Peyer's patch (tissue), 4 donors: ENCODE measurements around the gene TSPAN9. TPM values are rescaled to one million over a fixed set of nuclear protein-coding genes. Genes with fewer than 3 reads are reported as not detected.

Experiments used
- DNase-seq, 3 donors: peaks; one replicate each; pipeline ENCODE4 v3.0.0-alpha.2; 2017 to 2019
- H3K27ac ChIP-seq, 4 donors: fragments of 200-600 bp; sonication (generic); one replicate each; pipeline ENCODE4 v1.5.1; 2016 to 2019
- H3K27me3 ChIP-seq, 2 donors: fragments of 200-600 bp; sonication (generic); one replicate each; pipeline ENCODE4 v1.5.1; 2019
- H3K36me3 ChIP-seq, 3 donors: fragments of 200-600 bp; sonication (generic); one replicate each; pipeline ENCODE4 v1.5.1; 2016 to 2019
- H3K4me1 ChIP-seq, 4 donors: fragments of 200-600 bp; sonication (generic); one replicate each; pipeline ENCODE4 v1.5.1; 2016 to 2019
- H3K4me3 ChIP-seq, 4 donors: fragments of 200-600 bp; sonication (generic); 1 replicate in 3 of 4; 2 replicates in 1 of 4; pipeline ENCODE4 v1.5.1; 2016 to 2019; ENCODE audit warnings: mild to moderate bottlenecking in 1 of 4
- H3K9me3 ChIP-seq, 4 donors: fragments of 200-600 bp; sonication (generic); one replicate each; pipeline ENCODE4 v1.5.1; 2016 to 2019; ENCODE audit warnings: mild to moderate bottlenecking in 1 of 4
- POLR2A ChIP-seq, 2 donors: fragments of 450-650 bp; IDR thresholded peaks; one replicate each; pipeline ENCODE4 v1.5.1; 2017; ENCODE audit warnings: antibody characterized with exemption in 2 of 2, mild to moderate bottlenecking in 2 of 2, moderate library complexity in 2 of 2
- total RNA-seq, 4 donors: library from RNA; depleted of rRNA; stranded (reverse); fragments of >200 nt; gene quantifications; one replicate each; pipeline ENCODE4 v1.1.0, GENCODE V29; 2016
- TF ChIP-seq, protein P1 (sequence below), 6 experiments: fragments of 450-650 bp in 4 of 6; fragments of 200-600 bp in 2 of 6; sonication (generic) in 1 of 6; IDR thresholded peaks; one replicate each; pipeline ENCODE4 v1.5.1; 2017 to 2019; ENCODE audit warnings: antibody characterized with exemption in 6 of 6, mild to moderate bottlenecking in 3 of 6, moderate library complexity in 1 of 6

Gene TSPAN9
- total RNA-seq, 4 donors from 2014 or later = 7.5 to 23.9 (median 11.8) TPM

DNA sequence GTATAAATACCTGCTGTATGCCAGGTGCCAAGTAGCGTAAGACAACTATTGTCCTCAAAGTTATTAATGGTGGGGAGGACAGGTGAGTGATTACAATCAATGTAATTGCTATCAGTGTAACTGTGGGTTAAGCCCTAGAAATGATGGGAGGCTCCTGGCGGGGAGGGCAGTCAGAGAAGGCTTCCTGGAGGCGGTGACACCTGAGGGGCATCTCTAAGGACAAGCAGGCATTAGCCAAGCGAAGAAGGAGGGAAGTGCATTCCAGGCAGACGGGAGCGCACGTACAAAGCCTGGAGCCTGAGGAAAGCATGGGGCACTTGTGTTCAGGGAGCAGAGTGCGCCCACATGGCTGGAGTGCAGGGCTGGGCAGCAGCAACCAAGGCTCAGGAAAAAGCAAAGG lies 230.9 kb downstream of the TSPAN9 start:
- no peaks in the 10 kb centered on the region for H3K9me3 ChIP-seq
- H3K4me3 ChIP-seq = no peak overlapping the region
- DNase-seq = no peak
- H3K27ac ChIP-seq = no peak overlapping the region
- H3K4me1 ChIP-seq = no peaks in the 10 kb centered on the region
- no peaks in the 10 kb centered on the region for H3K27me3 ChIP-seq
- no peaks in the 10 kb centered on the region for H3K36me3 ChIP-seq
- no peak for TF ChIP-seq POLR2A (IDR thresholded peaks at IDR 0.05)
- TF ChIP-seq, protein P1, sequence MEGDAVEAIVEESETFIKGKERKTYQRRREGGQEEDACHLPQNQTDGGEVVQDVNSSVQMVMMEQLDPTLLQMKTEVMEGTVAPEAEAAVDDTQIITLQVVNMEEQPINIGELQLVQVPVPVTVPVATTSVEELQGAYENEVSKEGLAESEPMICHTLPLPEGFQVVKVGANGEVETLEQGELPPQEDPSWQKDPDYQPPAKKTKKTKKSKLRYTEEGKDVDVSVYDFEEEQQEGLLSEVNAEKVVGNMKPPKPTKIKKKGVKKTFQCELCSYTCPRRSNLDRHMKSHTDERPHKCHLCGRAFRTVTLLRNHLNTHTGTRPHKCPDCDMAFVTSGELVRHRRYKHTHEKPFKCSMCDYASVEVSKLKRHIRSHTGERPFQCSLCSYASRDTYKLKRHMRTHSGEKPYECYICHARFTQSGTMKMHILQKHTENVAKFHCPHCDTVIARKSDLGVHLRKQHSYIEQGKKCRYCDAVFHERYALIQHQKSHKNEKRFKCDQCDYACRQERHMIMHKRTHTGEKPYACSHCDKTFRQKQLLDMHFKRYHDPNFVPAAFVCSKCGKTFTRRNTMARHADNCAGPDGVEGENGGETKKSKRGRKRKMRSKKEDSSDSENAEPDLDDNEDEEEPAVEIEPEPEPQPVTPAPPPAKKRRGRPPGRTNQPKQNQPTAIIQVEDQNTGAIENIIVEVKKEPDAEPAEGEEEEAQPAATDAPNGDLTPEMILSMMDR (IDR thresholded peaks at IDR 0.05) = no peak

DNA sequence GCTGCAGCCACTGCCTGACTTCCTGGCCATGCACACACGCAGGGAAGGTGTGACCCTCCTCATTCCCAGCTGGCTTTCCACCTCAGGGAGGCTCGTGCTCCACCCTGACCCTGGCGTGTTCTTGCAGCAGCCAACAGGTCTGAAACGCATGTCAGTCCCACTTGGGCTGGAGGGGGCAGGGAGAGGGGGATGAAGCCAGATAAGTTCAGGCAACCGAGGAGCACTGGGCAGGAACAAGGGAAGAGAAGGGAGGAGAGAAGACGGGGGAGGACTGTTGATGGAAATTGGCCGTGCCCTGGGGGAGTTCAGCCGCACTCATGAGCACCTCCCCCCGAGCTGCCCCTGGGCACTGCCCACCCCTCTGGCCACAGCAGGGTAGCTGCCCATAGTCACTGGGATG lies 231.4 kb downstream of the TSPAN9 start:
- no peak for TF ChIP-seq POLR2A (IDR thresholded peaks at IDR 0.05)
- TF ChIP-seq, protein P1 (IDR thresholded peaks at IDR 0.05) = no peak
- H3K27me3 ChIP-seq = no peaks in the 10 kb centered on the region
- no peaks in the 10 kb centered on the region for H3K36me3 ChIP-seq
- H3K9me3 ChIP-seq = no peaks in the 10 kb centered on the region
- H3K4me3 ChIP-seq = no peak overlapping the region
- no peak overlapping the region for H3K27ac ChIP-seq
- H3K4me1 ChIP-seq = no peaks in the 10 kb centered on the region
- DNase-seq = no peak

DNA sequence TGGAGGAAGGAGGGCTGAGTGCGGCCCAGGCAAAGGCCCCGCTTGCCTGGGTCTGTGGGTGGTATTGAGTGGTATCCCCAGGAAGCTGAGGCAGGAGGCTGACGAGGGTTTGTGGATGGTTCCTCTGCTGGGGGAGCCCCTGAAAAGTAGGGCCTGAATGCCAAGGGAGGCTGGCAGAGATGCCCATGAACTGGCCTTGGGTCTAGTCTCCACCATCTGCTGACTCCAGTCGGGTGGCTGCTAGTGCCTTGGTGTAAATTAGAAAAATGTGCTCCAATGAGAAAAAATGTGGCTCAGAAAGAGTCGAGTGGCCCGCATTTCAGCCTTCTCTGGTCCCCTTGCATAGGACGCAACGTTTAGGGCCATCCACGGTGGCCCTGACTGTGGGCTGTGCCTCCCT lies 232.6 kb downstream of the TSPAN9 start:
- no peak for TF ChIP-seq POLR2A (IDR thresholded peaks at IDR 0.05)
- TF ChIP-seq, protein P1 (IDR thresholded peaks at IDR 0.05) = no peak
- Histone ChIP-seq H3K4me3 (no peak overlapping the region), H3K36me3 (no peaks in the 10 kb centered on the region), H3K9me3 (no peaks in the 10 kb centered on the region), H3K27me3 (no peaks in the 10 kb centered on the region), H3K27ac (no peak overlapping the region), H3K4me1 (no peaks in the 10 kb centered on the region)
- no peak for DNase-seq

DNA sequence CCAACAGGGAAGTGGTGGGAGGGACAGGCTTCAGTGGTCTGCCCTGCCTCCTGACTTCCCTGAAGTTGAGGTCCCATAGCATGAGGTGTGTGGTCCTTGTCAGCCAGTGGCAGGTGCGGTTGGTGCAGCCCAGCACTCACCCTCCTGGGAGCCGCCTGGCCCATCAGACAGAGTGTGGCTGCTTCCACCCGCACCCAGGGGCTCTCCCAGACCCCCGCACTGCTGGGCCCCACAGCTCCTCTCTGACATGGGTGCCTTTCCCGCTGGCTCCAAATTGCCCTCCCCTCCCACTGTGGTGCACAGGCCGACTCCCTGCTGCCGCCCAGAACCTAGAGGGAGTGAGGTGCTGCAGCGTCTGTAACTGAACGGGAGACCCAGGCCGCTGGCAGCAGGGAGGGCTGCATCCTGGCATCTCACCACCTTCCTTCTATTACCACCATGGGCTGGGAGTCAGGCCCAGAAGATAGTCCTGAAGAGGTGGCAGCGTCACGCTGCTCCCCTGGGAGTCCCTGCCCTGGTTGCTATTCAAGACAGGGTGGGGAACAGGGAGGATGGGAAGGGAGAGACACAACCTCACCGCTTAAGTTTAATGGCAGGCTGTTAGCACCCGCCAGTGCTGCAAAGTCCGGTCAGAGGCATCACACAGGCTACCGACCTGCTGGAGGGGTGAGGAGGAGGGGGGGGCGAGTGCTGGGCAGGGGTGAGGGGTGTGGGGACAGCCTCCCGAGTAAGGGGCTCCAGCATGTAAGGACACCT lies 233.3 kb downstream of the TSPAN9 start:
- Histone ChIP-seq H3K36me3 (no peaks in the 10 kb centered on the region), H3K27me3 (no peaks in the 10 kb centered on the region), H3K9me3 (no peaks in the 10 kb centered on the region), H3K4me1 (no peaks in the 10 kb centered on the region), H3K4me3 (no peak overlapping the region), H3K27ac (no peak overlapping the region)
- TF ChIP-seq POLR2A (IDR thresholded peaks at IDR 0.05) = no peak
- TF ChIP-seq, protein P1 (IDR thresholded peaks at IDR 0.05) = no peak
- no peak for DNase-seq

DNA sequence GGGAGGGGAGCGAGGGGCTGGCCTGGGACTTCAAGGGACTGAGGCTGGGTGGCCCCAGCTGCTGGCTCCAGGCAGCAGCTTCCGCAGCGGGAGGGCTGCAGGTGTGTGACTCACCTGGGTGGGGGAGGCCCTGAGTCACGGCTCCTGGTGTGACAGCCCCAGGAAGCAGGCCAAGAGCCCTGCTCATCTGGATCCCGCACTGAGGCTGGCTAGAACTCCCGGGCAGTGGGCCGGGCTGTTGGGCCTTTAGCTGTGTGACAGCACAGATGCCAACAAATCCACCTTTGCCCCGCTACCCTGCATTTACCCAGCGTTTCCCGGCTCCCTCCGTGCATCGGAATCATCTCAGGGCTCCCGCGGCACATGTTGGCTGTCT lies 233.8 kb downstream of the TSPAN9 start:
- H3K4me3 ChIP-seq = no peak overlapping the region
- no peaks in the 10 kb centered on the region for H3K27me3 ChIP-seq
- H3K4me1 ChIP-seq = no peaks in the 10 kb centered on the region
- TF ChIP-seq, protein P1 (IDR thresholded peaks at IDR 0.05) = no peak
- TF ChIP-seq POLR2A (IDR thresholded peaks at IDR 0.05) = no peak
- DNase-seq = peak in 2 of 3 donors; percentile 71 to 74
- H3K36me3 ChIP-seq = no peaks in the 10 kb centered on the region
- H3K27ac ChIP-seq = no peak overlapping the region
- no peaks in the 10 kb centered on the region for H3K9me3 ChIP-seq
